GF-D8 (cell line): Measurements from ENCODE around the gene TNFRSF17.
"Not testable (repeated sequence)": the region's sequence is repeated elsewhere in the genome, so short reads cannot be mapped to it uniquely, and the experiment has no call there.

Experiments
- DNase-seq: peaks from one replicate; lab custom pipeline; 2025; lab: John Stamatoyannopoulos, UW

The TNFRSF17 gene

DNA sequence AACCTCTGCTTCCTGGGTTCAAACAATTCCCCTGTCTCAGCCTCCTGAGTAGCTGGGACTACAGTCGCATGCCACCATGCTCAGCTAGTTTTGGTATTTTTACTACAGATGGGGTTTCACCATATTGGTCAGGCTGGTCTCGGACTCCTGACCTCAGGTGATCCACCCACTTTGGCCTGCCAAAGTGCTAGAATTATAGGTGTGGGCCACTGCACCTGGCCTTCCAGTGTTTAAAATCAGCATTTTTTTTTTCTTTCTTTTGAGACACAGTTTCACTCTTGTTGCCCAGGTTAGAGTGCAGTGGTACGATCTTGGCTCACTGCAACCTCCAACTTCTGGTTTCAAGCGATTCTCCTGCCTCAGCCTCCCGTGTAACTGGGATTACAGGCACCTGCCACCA lies 5.3 kb downstream of the TNFRSF17 start:
- DNase-seq = not testable (repeated sequence)

GRCh38 chr16:11972128-11972527 lies 7.1 kb downstream of the TNFRSF17 start:
- no peak for DNase-seq

GRCh38 chr16:11973070-11973469 lies 8.1 kb downstream of the TNFRSF17 start:
- DNase-seq = no peak

DNA sequence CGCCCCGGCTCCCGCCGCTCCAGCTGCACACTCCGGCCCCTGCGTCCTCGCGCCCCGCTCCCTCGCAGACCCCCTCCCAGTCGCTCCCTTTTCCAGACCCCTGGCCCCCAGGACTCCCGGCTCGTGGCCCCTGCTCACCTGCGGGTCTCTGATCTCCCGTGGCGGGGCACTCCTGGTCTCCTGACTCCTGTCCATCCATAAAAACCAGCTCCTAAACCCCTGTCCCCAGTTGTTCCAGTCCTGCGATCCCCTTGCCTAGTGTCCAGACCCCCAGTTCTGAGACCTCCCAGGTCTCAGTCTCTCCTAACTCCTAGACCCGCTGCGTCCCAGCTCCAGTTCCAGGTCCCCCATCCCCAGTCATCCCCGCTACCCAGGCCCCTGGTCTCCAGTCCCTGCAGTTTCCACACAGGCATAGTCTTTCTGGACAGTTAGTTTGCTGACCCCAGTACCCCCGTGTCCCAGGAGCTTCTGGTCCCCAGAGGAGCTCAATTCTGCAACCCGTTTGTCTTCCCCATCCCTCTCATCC lies 11.9 kb downstream of the TNFRSF17 start:
- DNase-seq = no peak

- no peak for DNase-seq
Measured at GRCh38 chr16:11977376-11978041, 12.5 kb downstream of the TNFRSF17 start.

GRCh38 chr16:11978080-11978479 lies 13.1 kb downstream of the TNFRSF17 start:
- DNase-seq = no peak

DNA sequence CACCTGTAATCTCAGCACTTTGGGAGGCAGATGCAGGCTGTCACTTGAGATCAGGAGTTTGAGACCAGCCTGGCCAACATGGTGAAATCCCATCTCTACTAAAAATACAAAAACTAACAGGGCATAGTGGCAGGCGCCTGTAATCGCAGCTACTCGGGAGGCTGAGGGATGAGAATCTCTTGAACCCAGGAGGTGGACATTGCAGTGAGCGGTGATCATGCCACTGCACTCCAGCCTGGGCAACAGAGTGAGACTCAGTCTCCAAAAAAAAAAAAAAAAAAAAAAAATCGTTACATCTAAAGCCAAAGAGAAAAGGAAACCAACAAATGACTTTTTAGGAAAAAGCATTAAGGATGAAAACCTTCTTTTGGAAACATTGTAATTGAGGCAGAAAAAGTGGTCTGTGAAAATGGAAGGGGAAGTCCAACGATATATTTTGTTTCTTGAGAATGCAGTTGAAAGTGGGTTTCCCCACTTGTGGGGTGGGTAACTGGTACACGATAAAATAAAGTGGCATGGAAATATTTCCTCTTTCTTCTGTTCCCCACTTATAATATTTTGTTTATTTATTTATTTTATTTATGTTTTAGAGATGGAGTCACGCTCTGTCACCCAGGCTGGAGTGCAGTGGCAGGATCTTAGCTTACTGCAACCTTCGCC lies 14.1 kb downstream of the TNFRSF17 start:
- DNase-seq = no peak

DNA sequence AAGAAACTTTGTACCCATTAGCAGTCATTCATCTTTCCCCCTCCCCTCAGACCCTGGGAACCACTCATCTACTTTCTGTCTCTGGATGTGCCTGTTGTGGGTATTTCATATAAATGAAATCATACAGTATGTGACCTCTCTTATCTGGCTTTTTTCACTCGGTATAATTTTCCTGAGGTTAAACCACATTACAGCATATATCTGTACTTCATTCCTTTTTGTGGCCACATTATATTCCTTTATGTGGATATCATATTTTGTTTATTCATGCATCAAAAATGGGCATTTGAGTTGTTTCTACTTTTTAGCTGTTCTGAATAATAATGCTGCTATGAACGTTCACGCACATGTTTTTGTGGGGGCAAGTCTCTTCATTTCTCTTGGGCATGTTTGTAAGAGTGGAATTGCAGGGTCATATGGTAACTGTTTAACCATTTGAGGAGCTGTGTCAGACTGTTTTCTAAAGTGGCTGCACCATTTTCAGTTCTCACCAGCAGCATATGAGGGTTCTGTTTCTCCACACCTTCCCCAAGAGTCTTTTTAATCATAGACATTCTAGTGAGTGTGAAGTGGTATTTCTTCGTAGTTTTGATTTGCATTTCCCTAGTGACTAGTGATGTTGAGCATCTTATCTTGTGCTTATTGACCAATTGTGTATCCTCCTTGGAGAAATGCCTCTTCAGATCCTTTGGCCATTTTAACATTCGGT lies 15.3 kb downstream of the TNFRSF17 start:
- DNase-seq = no peak

- no peak for DNase-seq
Measured at GRCh38 chr16:11985250-11985649, 20.2 kb downstream of the TNFRSF17 start.

DNA sequence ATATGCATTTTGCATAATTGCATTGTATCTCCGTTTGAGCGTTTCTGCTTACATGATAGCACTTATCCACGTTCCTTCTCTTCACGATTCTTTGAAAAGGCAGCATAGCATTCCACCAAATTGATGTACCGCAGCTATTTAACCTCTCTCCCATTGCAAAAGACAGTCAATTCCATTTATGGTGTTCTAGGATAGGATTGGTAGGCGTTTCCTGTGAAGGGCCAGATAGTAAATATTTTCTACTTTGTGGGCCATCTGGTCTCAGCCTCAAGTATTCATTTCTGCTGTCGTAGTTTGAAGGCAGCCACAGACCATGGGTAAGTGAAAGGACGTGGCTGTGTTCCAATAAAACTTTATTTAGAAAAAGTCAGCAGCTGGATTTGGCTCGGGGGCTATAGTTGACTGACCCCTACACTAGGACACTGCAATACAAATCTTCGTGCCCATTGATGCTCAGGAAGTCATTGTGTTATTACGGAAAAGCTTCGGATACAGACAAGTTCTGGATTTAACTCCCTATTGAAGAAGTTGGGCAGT lies 21.6 kb downstream of the TNFRSF17 start:
- no peak for DNase-seq

- DNase-seq = no peak
Measured at GRCh38 chr16:11988258-11988978, 23.4 kb downstream of the TNFRSF17 start.

DNA sequence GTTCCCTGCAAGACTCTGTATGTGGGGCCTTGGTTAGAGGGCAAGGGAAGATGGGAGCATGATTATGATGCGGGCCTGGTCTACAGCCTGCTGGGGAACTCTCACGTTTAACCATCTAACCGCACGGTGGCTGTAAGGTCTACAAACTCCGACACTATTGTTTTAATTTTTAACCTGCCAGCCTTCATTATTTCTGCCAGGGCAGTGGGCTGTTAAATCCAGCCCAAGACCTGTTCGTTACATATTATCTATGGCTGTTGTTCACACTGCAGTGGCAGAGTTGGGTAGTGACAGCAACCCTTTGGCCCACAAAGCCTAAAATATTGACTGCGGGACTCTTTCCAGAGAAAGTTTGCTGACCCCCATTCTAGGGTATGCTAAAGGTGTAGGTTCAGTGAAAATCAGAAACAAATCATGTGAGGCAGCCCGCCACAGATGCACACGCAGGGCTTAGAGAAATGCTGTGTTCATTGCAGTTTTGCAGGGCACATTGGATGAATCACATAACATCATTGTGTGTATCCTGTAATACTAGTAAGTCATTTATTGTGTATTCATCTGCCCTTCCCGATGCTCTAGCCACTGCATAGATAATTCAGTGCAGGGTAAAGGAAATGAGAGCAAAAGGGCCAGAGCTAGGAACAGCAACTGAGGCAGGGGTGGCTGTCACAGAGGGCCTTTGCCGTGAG lies 25.8 kb downstream of the TNFRSF17 start:
- no peak for DNase-seq

DNA sequence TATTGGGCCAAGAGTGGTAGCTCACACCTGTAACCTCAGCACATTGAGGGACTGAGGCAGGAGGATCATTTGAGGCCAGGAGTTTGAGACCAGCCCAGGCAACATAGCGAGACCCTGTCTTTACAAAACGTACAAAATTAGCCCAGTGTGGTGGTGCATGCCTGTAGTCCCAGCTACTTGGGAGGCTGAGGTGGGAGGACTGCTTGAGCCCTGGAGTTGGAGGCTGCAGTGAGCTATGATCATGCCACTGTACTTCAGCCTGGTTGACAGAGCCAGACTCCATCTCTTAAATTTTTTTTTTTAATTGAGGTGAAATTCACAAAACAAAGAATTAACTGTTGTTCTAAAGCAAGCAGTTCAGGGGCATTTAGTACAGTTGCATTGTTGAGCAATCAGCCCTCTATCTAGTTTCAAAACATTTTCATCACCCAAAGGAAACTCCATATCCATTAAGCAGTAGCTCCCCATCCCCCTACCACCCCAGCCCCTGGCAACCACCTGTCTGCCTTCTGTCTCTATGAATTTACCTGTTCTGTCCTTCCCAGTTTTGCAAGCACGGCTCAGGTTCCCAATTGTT lies 27.1 kb downstream of the TNFRSF17 start:
- DNase-seq = no peak

DNA sequence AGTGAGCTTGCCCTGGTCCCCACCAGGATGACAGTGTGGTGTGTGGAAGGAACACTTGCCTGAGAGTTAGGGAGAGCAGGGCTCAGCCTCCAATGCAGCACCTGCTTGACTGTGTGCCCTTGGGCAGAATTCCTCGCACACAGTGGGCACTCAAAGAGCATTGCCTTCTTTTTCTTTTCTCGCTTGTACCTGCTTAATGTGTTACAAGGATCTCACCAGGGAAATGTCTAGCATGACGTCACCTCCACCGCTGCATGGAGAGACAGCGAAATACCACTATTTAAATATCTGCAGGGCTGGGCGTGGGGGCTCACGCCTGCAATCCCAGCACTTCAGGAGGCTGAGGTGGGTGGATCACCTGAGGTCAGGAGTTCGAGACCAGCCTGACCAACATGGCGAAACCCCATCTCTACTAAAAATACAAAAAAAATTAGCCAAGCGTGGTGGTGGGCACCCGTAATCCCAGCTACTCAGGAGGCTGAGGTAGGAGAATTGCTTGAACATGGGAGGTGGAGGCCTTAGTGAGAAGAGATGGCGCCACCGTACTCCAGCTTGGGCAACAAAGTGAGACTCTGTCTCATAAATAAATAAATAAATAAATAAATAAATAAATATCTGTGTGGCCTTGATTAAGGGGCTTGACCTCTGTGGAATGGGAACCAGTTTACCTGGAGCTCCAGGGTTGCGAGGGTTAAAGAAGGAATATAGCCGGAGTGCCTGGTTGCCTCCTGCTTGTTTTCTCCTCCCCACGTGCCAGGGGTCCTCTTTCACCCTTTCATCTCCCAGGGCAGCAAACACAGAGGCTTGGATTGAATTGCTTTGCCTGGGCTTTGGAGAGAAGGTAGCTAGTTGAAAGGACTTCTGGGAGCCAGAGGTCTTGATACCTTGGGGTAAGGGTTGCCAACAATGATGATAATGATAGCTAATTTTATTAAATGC lies 27.8 kb downstream of the TNFRSF17 start:
- DNase-seq = no peak

GRCh38 chr16:11994143-11995119 lies 29.4 kb downstream of the TNFRSF17 start:
- DNase-seq = no peak

- DNase-seq = no peak
Measured at GRCh38 chr16:11996433-11997330, 31.7 kb downstream of the TNFRSF17 start.

DNA sequence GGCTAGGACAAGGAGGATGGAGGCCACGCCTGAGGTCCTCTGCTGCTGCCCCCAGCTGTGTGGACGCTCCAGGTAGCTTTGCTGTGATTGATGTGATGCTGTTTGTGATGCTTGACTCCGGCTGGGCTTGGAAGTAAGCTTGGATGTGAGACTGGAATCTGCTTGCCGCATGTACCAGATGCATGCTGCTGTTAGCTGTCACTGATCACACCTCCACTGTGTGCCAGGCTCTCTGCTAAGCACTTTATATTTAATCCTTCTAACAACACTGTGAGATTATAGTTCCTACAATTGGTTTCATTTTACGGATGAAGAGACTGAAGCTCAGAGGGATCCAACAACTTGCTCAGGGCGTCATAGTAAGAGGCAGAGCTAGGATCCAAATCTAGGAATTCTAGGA lies 35.0 kb downstream of the TNFRSF17 start:
- DNase-seq = no peak
